K562 (cell line): ENCODE measurements around the gene RADX. TPM values are rescaled to one million over a fixed set of nuclear protein-coding genes. Genes with fewer than 3 reads are reported as not detected.
A peak's percentile ranks its signal among the peaks of the same experiment; 100 is the strongest.

Source experiments
- ATAC-seq: fragments of 200-7000 bp; cut with Tn5 transposase; 3 replicates; pipeline ENCODE4 v1.9.1; 2020; ENCODE audit warnings: moderate library complexity
- BruUV-seq: library from RNA; stranded (reverse); fragments of 400-500 nt; replicated peaks from 2 replicates; lab custom pipeline; 2021; lab: Mats Ljungman, UMichigan
- CTCF ChIA-PET: fragments of 300-600 bp; formaldehyde crosslinking; extraction: SDS; loops from one replicate; lab custom pipeline; 2021; ENCODE audit warnings: low intra/inter-chr PET ratio; lab: Yijun Ruan, JAX
- POLR2A ChIA-PET: fragments of 300-600, 350-650 bp; sonication (Branson Sonifier 250); formaldehyde crosslinking; extraction: SDS; loops from one replicate; lab custom pipeline; 2021; ENCODE audit warnings: antibody characterized with exemption, inconsistent platforms; lab: Yijun Ruan, JAX
- DNase-seq, 4 experiments: peaks; one replicate each; pipeline versions ENCODE4 v3.0.0 to v3.0.0-alpha.2; 2011 to 2018; ENCODE audit warnings: low spot score in 3 of 4, mixed read lengths in 3 of 4; ENCODE audit errors: extremely low read depth in 1 of 4
- FAIRE-seq: peaks from 2 replicates; lab custom pipeline; 2011; peaks lifted over from hg19 to GRCh38; lab: Jason Lieb, UNC
- H2AFZ ChIP-seq: 2 replicates; pipeline ENCODE4 v1.6.0; 2011; ENCODE audit warnings: low read depth, low read length, control low read depth, inconsistent platforms
- H3K27ac ChIP-seq: fragments of 200-600 bp; 3 replicates; pipeline ENCODE4 v1.8.0; 2011; ENCODE audit warnings: low read depth, mild to moderate bottlenecking, control low read depth, inconsistent platforms, low read length, moderate library complexity, mixed read lengths; ENCODE audit errors: extremely low read depth
- H3K27me3 ChIP-seq, 2 experiments: fragments of 300-600 bp in 1 of 2; 2 replicates in 1 of 2; 3 replicates in 1 of 2; pipeline versions ENCODE4 v1.6.0 to v1.8.0; 2011; ENCODE audit warnings: inconsistent platforms in 2 of 2, low read length in 2 of 2, mild to moderate bottlenecking in 1 of 2, mixed read lengths in 1 of 2, moderate library complexity in 1 of 2; ENCODE audit not compliant: control insufficient read depth in 2 of 2, insufficient read depth in 2 of 2
- H3K36me3 ChIP-seq: fragments of 300-600 bp; 3 replicates; pipeline ENCODE4 v1.8.0; 2011; ENCODE audit warnings: mild to moderate bottlenecking, low read length, inconsistent platforms; ENCODE audit not compliant: control insufficient read depth, insufficient read depth
- H3K4me1 ChIP-seq, 2 experiments: fragments of 200-600 bp in 1 of 2; replicated peaks in 1 of 2; 2 replicates in 1 of 2; 3 replicates in 1 of 2; pipeline versions ENCODE4 v1.5.1 to v1.8.0; 2011; ENCODE audit warnings: inconsistent platforms in 2 of 2, low read length in 2 of 2, mild to moderate bottlenecking in 1 of 2, mixed read lengths in 1 of 2, moderate library complexity in 1 of 2; ENCODE audit not compliant: control insufficient read depth in 2 of 2, insufficient read depth in 2 of 2
- H3K4me2 ChIP-seq: 2 replicates; pipeline ENCODE4 v1.6.1; 2011; ENCODE audit warnings: low read length, control low read depth, inconsistent platforms, mixed read lengths; ENCODE audit not compliant: insufficient read depth
- H3K4me3 ChIP-seq: fragments of 200-600 bp; sonication (generic), shearing (Covaris generic); 2 replicates; pipeline ENCODE4 v1.5.1; 2016; ENCODE audit warnings: control low read depth, inconsistent platforms
- H3K79me2 ChIP-seq: fragments of 200-600 bp; 3 replicates; pipeline ENCODE4 v1.8.0; 2011; ENCODE audit warnings: low read length, inconsistent platforms; ENCODE audit not compliant: control insufficient read depth, insufficient read depth
- H3K9ac ChIP-seq, 2 experiments: 2 replicates each; pipeline versions ENCODE4 v1.6.0 to v1.6.1; 2011; ENCODE audit warnings: low read depth in 2 of 2, low read length in 2 of 2, control low read depth in 1 of 2, inconsistent platforms in 1 of 2, mild to moderate bottlenecking in 1 of 2, mixed read lengths in 1 of 2; ENCODE audit not compliant: insufficient read depth in 1 of 2
- H3K9me1 ChIP-seq: one replicate; pipeline ENCODE4 v1.6.0; 2011; ENCODE audit warnings: inconsistent platforms, mild to moderate bottlenecking, low read length, moderate library complexity; ENCODE audit not compliant: control insufficient read depth, insufficient read depth
- H3K9me3 ChIP-seq: replicated peaks from 2 replicates; pipeline ENCODE4 v1.5.1; 2011; ENCODE audit warnings: low read depth, low read length, inconsistent platforms; ENCODE audit not compliant: control insufficient read depth, insufficient read depth
- H4K20me1 ChIP-seq: replicated peaks from 2 replicates; pipeline ENCODE4 v1.6.1; 2011; ENCODE audit warnings: low read length, inconsistent platforms, mixed read lengths; ENCODE audit not compliant: control insufficient read depth, insufficient read depth
- ATF2 ChIP-seq: sonication (generic); formaldehyde crosslinking; IDR thresholded peaks from 2 replicates; pipeline ENCODE4 v1.8.1; 2022; ENCODE audit warnings: missing genetic modification reagents
- FOXM1 ChIP-seq, 2 experiments: fragments of 450-650 bp in 1 of 2; sonication (generic) in 1 of 2; formaldehyde crosslinking in 1 of 2; IDR thresholded peaks; 2 replicates each; pipeline versions ENCODE4 v1.6.1 to v1.9.0; 2017 to 2022; ENCODE audit warnings: low read depth in 2 of 2, mild to moderate bottlenecking in 2 of 2, missing genetic modification reagents in 1 of 2, moderate library complexity in 1 of 2
- GABPB1 ChIP-seq: sonication (generic); formaldehyde crosslinking; IDR thresholded peaks from 2 replicates; pipeline ENCODE4 v1.8.0; 2022; ENCODE audit warnings: mild to moderate bottlenecking, missing genetic modification reagents
- NCOR1 ChIP-seq: fragments of 450-650 bp; IDR thresholded peaks from 2 replicates; pipeline ENCODE4 v1.6.1; 2016; ENCODE audit warnings: mild to moderate bottlenecking, moderate library complexity
- SMARCA4 ChIP-seq: fragments of 450-650 bp; IDR thresholded peaks from 2 replicates; pipeline ENCODE4 v1.6.1; 2016
- ZNF512 ChIP-seq: IDR thresholded peaks from 2 replicates; pipeline ENCODE4 v1.6.1; 2016; ENCODE audit warnings: missing genetic modification characterization, missing compliant biosample characterization
- in situ Hi-C: fragments of 300-500 bp; cut with MboI; formaldehyde crosslinking; loops from 4 replicates; pipeline ENCODE4 v1.15.0; 2018; ENCODE audit warnings: inconsistent platforms, mixed read lengths
- intact Hi-C: fragments of 100-400 bp; cut with micrococcal nuclease; formaldehyde crosslinking; loops from 2 replicates; pipeline ENCODE4 v1.14.2; 2022
- polyA plus RNA-seq, 8 experiments: library from polyadenylated mRNA; depleted of rRNA in 4 of 8; stranded (reverse) in 5 of 8; unstranded in 3 of 8; fragments of >200 nt; fragmentation: Nextera tagmentation in 2 of 8; fragmentation: Illumina TruSeq in 1 of 8; extraction: Ambion mirVana in 2 of 8; extraction: Trizol in 1 of 8; gene quantifications; 2 replicates each; pipeline versions ENCODE4 v1.2.1 to v1.2.3, GENCODE V29; 2011 to 2014; ENCODE audit warnings: inconsistent platforms in 1 of 8, missing spikeins in 1 of 8
- total RNA-seq, 7 experiments: library from RNA; depleted of rRNA in 6 of 7; stranded (reverse); fragments of >200 nt in 6 of 7; fragmentation: Illumina TruSeq in 2 of 7; extraction: Trizol in 2 of 7; gene quantifications; 2 replicates each; pipeline versions ENCODE4 v1.2.1 to v1.2.3, GENCODE V29; 2011 to 2021; ENCODE audit warnings: low replicate concordance in 1 of 7

RADX gene
- total and polyA plus RNA-seq, 9 of the 15 experiments (the other 6 are each of a cell fraction or from before 2014, with no cell fraction given), result 0.03 to 0.40 (median 0.12) TPM; not detected in 1

- POLR2A ChIA-PET, result no interaction called here
Measured at GRCh38 chrX:106631615-106632014, 19.8 kb downstream of the RADX start.

More at GRCh38 chrX:106631615-106632014, 19.8 kb downstream of the RADX start:
- CTCF ChIA-PET, result no interaction called here
- H3K9ac ChIP-seq, result no peak overlapping the region
- no peak overlapping the region for H3K4me2 ChIP-seq
- no peak overlapping the region for H2AFZ ChIP-seq
- H4K20me1 ChIP-seq, result no peaks in the 10 kb centered on the region
- ATAC-seq, result no peak
- no peak overlapping the region for H3K4me3 ChIP-seq
- no peaks in the 10 kb centered on the region for H3K9me1 ChIP-seq
- intact Hi-C loops, result no loop called here
- no peaks in the 10 kb centered on the region for H3K27me3 ChIP-seq
- no peak for TF ChIP-seq NCOR1
- TF ChIP-seq FOXM1 (IDR thresholded peaks at IDR 0.05; ENCODE audit: low read depth), result no peak
- TF ChIP-seq FOXM1 (CRISPR knock-in tag; IDR thresholded peaks at IDR 0.05; ENCODE audit: low read depth), result no peak
- no peak for TF ChIP-seq ATF2
- peak; percentile 77 for TF ChIP-seq ZNF512 (tag)
- TF ChIP-seq GABPB1, result no peak
- no peak for TF ChIP-seq SMARCA4
- H3K36me3 ChIP-seq, result no peaks in the 10 kb centered on the region
- no peak for FAIRE-seq
- H3K79me2 ChIP-seq, result no peaks in the 10 kb centered on the region
- in situ Hi-C loops, result no loop called here
- DNase-seq, result no peak
- H3K4me1 ChIP-seq, result no peaks in the 10 kb centered on the region
- no peaks in the 10 kb centered on the region for H3K9me3 ChIP-seq
- no TSS peak for BruUV-seq
- no peak overlapping the region for H3K27ac ChIP-seq
